SK-N-MC (cell line): Measurements from ENCODE around the gene TDP2.

Experiments
- EZH2 ChIP-seq: fragments of 200-600 bp; sonication (generic); IDR thresholded peaks from one replicate; pipeline ENCODE4 v1.6.1; 2017; ENCODE audit warnings: antibody characterized with exemption
- FOXP2 ChIP-seq: optimal IDR thresholded peaks from 2 replicates; pipeline ENCODE3; 2011; ENCODE audit warnings: mild to moderate bottlenecking, moderate library complexity; ENCODE audit not compliant: insufficient read depth; ENCODE audit errors: extremely low read length, control extremely low read depth
- POLR2AphosphoS5 ChIP-seq: IDR thresholded peaks from 2 replicates; pipeline ENCODE4 v1.6.1; 2012; ENCODE audit warnings: mild to moderate bottlenecking, low read depth, low read length, borderline replicate concordance

DNA sequence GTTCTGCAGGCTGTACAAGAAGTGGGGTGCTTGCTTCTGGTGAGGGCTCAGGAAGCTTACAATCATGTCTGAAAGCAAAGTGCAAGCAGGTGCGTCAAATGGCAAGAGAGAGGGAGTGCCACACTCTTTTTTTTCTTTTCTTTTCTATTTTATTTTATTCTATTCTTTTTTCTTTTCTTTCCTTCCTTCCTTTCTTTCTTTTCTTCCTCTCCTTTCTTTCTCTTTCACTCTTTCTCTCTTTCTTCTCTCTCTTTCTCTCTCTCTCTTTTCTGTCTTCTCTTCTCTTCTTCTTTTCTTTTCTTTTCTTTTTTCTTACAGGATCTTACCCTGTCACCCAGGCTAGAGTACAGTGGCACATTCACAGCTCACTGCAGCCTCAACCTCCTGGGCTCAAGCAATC, 19.7 kb upstream of the TDP2 start:
- TF ChIP-seq POLR2AphosphoS5, result no peak
- no peak for TF ChIP-seq FOXP2
- no peak for TF ChIP-seq EZH2
